Urothelium cell line (cell line): ENCODE results near the gene LIX1L.

Experiments
- DNase-seq: peaks from one replicate; pipeline ENCODE4 v3.0.0; 2011; ENCODE audit warnings: low spot score, mixed read lengths
- FAIRE-seq: peaks from 2 replicates; lab custom pipeline; 2011; peaks lifted over from hg19 to GRCh38; lab: Jason Lieb, UNC

The LIX1L gene

DNA sequence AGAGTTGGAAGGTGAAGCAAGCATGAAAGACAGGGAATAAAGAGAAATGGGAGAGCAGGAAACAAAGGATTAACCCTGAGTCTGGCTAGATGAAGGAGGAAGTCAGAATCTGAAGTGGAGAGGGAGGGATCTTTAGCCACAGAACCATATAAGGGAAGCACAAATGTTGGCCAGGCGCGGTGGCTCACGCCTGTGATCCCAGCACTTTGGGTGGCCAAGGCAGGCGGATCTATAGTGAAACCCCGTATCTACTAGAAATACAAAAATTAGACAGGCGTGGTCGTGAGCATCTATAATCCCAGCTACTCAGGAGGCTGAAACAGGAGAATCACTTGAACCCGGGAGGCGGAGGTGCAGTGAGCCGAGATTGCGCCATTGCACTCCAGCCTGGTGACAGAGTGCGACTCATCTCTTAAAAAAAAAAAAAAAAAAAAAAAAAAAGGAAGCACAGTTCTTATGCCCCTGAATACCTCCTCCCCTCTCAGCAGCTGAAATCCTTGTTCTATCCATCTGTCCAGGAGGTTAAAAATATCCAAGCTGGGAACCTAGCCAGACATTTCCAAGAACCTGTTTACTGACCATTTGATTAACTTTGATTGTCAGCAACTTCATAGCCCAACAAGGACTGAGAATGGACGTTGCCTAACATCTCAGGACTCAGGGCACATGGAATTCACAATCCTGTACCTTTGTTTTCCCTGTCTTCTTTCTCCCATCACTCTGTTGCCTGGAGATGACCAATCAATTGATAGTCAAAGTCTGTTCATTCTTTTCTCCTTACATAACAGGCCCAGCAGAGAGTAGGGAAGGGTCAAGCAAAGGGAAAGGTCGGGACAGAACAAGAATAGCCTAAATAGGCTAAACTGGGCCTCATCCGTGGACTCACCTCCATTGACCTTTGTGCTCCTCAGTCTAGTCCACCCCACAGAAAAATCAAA, 28.0 kb upstream of the LIX1L start:
- DNase-seq, result no peak

DNA sequence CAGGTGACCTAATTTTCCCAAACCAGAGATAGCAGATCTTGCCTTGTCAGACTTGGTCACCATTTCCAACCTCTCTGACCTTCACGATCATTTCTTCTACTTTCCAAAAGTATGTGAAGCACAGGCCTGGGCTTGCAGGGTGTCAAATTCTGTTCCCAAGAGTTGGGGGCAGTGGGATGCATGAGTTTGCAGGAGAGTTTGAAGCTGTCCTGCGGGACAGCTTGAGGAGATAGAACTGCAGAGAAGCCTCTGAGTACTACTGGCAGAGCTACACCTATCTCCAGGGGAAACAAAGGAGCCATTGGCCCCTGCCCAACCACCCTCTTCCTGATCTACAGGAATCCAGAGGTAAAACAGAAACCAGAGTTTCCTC, 27.3 kb upstream of the LIX1L start:
- DNase-seq, result no peak
- FAIRE-seq, result no peak

More for the DNA sequence above, 28.0 kb upstream of the LIX1L start:
- no peak for FAIRE-seq

DNA sequence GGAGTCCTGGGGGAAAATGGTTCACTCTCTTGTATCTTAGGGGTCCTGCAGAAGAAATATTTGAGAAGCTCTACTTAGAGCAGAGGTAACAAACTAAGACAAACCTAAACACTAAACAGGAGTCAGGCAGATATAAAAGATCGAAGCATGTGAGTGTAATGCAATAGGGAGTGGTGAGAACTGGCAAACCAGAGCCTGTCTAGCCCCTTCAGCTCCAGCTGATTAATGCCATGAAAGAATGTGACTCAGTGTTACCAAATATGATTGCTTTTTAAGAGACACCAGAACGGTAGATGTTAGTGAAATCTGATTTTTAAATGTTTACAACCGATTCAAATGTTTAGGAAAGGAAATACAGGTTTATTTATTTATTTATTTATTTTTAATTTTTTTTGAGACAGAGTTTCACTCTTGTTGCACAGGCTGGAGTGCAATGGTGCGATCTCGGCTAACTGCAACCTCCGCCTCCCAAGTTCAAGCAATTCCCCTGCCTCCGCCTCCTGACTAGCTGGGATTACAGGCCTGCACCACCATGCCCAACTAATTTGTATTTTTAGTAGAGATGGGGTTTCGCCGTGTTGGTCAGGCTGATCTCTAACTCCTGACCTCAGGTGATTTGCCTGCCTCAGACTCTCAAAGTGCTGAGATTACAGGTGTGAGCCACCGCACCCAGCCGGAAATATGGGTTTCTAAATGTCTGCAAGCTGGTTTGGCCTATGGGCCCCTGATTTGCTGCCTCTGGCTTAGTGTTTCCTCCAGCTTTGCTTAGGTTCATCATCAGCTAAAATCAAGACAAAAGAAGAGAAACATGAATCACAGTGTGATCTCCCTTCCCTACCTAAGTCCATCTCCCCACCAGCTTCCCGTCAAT, 26.4 kb upstream of the LIX1L start:
- DNase-seq, result no peak
- FAIRE-seq, result no peak

- no peak for FAIRE-seq
- DNase-seq, result no peak
Observed at GRCh38 chr1:145983206-145983675, 25.4 kb upstream of the LIX1L start.

DNA sequence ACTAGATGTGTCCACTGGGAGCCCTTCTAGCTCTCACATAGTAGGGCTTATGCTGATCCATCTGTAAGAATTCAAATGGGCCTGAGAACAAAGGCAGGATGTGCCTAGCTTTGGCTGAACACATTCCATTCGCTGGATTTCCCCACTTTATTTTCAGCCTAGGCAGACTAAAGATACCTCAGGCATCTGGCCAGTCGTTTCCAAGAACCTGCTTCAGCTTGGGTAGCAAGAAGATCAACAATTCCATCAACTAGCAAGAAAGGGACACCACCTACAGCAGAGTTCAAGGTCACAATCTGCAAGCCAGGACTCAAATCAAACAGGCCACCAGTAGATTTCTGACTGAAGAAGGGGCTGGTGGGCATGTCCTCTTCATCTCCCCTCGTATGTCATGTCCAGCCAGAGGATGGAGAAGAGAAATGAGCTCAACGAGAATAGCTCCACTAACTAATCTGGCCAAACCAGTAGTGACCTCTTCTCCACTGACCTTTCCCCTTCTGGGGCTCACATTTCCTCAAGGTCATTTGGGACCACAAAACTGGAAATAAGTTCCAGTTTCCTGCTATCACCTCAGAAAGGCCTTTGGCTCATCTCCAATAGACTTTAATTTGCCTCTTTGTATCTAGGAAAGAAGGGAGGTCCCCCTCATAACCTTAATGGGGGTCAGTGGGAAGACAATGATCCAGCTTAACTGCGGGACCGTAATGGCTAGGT, 24.4 kb upstream of the LIX1L start:
- DNase-seq, result no peak
- no peak for FAIRE-seq

DNA sequence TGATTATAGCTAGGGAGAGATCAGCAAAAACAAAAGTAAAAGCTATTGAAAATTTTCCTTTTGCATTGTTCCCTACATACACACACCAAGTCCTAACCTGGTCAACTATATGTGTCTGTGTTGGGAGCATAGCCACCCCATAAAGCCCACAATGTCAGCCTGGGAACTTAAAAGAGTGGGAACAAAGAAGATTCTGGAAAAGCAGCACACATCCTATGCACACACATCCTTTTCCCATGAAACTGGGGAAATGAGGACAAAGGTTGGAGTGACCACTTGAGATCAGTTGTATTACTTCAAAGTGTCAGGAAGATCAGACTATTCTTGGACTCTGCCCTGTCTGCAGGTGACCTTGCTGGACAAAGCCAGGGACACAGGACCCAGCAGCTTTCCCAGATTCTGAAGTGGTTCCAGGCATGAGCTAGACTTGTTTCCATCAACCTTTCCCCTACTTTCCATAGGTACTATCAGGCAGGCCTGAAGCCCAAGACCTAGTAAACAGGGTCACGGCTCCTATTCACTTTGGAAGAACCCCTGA, 22.7 kb upstream of the LIX1L start:
- FAIRE-seq (no peak), DNase-seq (no peak)

DNA sequence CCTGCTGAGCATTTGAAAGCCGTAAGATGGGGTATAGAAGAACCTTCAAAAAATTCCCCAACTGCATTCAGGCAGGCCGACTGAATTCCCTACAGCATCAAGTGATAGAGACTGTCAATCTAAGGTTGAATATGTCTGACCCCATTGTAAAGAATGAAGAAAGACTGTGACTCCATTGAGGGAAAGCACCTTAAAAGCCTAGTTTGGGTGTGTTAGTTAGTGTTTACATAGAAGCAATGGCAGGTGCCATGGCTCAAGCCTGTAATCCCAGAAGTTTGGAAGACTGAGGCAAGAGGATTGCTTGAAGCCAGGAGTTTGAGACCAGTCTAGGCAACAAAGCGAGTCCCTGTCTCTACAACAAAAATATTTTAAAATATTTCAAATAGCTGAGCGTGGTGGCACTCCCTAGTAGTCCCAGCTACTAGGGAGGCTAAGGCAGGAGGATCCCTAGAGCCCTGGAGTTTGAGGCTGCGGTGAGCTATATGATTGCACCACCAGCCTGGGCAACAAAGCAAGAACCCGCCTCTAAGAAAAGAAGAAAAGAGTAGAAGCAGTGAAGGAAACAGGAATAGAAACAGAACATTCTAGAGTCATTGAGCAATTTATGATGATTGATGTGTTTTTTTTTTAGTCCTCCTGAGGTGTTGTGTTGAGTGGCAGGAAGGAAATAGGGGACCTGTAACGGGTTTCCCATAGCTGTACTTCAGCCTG, 22.1 kb upstream of the LIX1L start:
- no peak for DNase-seq
- FAIRE-seq, result no peak

- no peak for FAIRE-seq
Observed at GRCh38 chr1:145978854-145979745, 21.3 kb upstream of the LIX1L start.

GRCh38 chr1:145978471-145978853, 20.6 kb upstream of the LIX1L start:
- FAIRE-seq (no peak), DNase-seq (no peak)

More at GRCh38 chr1:145978854-145979745, 21.3 kb upstream of the LIX1L start:
- peak; percentile 93 for DNase-seq

- FAIRE-seq, result no peak
Observed at GRCh38 chr1:145977486-145978470, 20.0 kb upstream of the LIX1L start.

DNA sequence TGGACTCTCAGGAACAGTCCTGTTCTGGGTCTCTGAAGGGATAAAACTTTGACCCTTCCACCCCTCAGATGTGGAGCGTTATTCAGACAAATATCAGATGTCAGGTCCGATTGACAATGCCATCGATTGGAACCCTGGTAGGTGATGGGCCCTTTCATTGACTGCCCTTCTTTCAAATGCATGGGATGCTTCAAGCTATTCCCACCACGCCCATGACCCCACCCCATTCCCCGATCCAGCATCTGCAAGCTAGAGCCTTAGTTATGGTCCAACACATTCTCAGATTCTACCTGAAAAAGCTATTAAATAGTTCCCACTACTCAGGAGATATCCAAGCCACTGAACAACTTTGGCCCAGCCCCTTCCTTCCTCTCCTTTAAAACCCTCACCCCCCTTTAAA, 19.2 kb upstream of the LIX1L start:
- no peak for DNase-seq
- no peak for FAIRE-seq

More at GRCh38 chr1:145977486-145978470, 20.0 kb upstream of the LIX1L start:
- DNase-seq, result peak; percentile 78

- DNase-seq, result no peak
- no peak for FAIRE-seq
Observed at GRCh38 chr1:145975216-145975615, 17.4 kb upstream of the LIX1L start.

GRCh38 chr1:145974721-145975120, 16.9 kb upstream of the LIX1L start:
- no peak for FAIRE-seq
- no peak for DNase-seq

DNA sequence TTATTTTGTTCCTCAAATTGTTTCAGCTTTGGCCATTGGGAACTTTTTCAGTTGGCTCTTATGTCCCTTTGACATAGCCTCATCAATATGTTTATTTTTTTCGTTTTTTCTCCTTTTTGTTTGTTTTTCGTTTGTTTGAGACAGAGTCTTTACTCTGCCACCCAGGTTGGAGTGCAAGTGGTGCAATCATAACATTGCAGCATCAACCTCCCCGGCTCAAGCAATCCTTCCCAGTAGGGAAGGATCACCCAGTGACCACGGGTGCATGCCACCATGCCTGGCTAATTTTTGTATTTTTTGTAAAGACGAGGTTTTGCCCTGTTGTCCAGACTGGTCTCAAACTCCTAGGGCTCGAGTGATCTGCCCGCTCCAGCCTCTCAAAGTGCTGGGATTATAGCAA, 14.8 kb upstream of the LIX1L start:
- DNase-seq (no peak), FAIRE-seq (no peak)

DNA sequence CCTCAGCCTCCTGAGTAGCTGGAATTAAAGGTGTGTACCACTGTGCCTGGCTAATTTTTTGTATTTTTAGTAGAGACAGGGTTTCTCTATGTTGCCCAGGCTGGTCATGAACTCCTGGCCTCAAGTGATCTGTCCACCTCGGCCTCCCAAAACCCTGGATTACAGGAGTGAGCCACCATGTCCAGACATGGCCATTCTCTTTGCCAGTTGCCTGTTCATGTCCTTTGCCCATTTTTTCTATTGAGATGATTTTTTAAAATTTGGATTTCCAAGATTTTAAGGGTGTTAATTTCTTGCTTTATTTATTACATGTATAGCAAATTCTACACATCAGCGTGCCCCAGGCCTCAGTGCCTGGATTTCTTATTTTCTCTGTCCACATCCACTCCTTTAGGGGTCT, 9.5 kb upstream of the LIX1L start:
- FAIRE-seq (no peak), DNase-seq (no peak)

DNA sequence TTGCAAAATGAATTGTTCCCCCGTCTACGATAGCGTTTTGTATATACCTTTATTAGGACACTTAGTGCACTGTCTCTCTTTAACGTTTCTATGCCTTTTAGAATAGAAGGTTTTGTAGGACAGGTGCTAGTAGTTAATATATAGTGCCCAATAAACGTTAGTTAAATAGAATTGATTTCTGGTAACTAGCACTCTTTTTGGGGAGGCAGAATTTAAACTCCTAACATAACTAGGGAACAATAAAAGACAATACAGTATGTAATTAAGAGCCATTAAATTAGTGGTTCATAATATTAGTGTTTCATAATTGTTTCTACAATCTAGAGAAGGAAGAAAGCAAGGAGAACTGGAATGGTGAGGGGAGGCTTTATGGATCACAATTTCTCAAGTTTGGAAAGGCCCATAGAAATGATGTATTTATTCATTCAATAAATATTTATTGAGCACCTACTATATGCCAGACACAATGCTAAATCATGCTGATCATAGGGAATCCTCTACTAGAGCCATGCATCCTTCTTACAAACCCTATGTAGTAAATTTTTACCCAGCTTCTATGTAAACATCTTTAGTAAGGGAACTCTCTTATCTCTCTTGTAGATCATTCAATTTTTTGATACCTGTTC, 7.4 kb upstream of the LIX1L start:
- DNase-seq, result no peak
- no peak for FAIRE-seq

GRCh38 chr1:145964328-145965118, 6.7 kb upstream of the LIX1L start, which contains the start of the genes ANKRD34A and POLR3GL:
TSS of gene ANKRD34A (minus strand) at chr1:145964575. CDS start at chr1:145961759, 2,816 bp downstream.
TSS of gene POLR3GL (plus strand) at chr1:145964690. CDS start at chr1:145974866, 10,176 bp downstream.
- FAIRE-seq (no peak), DNase-seq (peak; percentile 91)
